K562 treated with DMSO at 1 percent for 4 hours (cell line): ENCODE results near the gene C15orf61. TPM values are rescaled to one million over a fixed set of nuclear protein-coding genes. Genes with fewer than 3 reads are reported as not detected.

Experiments used
- total RNA-seq: library from RNA; unstranded; fragments of 300-600 nt; gene quantifications from 2 replicates; pipeline ENCODE4 v1.2.3, GENCODE V29; 2022; ENCODE audit not compliant: insufficient read depth

Gene C15orf61
- total RNA-seq: 3.8 and 5.1 TPM in 2 replicates

GRCh38 chr15:67521029-67521782, at the start of gene C15orf61:
Gene C15orf61 (plus strand): TSS chr15:67521131. CDS start chr15:67521249, 118 bp downstream.

GRCh38 chr15:67542420-67543347, 21.8 kb downstream of the C15orf61 start, which contains the start of gene MAP2K5:
Gene MAP2K5 (plus strand): TSS chr15:67542703. CDS start chr15:67543336, 633 bp downstream.

Other genes starting within 250 kb of the C15orf61 start
- 24.1 and 33.2 TPM in 2 replicates for gene MAP2K5, start 21.6 kb downstream of the C15orf61 start, total RNA-seq